ENCODE results near the gene AMZ2. TPM values are rescaled to one million over a fixed set of nuclear protein-coding genes. Genes with fewer than 3 reads are reported as not detected.
A peak's percentile ranks its signal among the peaks of the same experiment; 100 is the strongest.
"Not testable (repeated sequence)": the region's sequence is repeated elsewhere in the genome, so short reads cannot be mapped to it uniquely, and the experiment has no call there.

The AMZ2 gene
- total RNA-seq, 1 donor = 80.3 TPM

DNA sequence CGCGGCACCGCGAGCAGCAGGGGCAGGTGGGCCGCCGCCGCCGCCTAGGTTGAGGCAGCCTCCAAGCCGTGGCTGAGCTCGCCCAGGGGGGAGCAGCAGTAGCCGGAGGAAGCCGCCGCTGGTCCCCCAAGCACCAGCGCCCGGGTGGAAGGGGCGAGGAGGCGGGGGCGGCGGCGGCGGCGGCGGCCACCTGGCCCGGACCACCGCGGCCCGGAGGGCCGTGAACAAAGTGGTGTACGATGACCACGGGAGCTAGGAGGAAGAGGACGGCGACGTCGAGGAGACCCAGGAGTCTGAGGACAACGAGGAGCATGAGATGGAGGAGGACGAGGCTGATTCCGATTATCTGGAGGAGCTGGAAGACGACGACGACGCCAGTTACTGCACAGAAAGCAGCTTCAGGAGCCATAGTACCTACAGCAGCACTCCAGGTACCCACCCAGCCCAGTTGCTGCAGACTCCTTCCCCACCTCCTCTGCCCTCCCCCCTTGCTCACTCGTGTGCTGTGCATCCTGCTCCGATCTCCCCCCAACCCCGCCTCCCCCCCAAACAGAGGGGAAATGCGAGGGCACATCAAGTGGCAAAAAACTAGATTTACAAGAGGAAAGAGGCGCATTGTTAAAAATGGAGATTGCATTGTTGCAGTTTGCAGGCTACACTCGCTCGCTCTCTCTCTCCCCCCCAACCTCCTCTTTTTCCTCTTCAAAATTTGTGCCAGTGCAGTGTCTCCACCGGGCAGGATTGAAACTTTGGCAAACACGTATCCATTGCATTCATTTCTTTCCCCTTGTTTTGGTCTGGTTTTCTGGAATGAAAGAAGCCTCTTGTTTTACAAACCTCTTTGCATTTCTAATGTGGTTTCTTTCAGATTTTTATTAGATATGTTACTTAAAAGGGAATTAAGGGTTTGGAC is 41.8 kb upstream of the AMZ2 start:
- peak overlapping the region; percentile 82 for H3K4me3 ChIP-seq (ENCODE audit: insufficient read depth, low read length)
- no peak overlapping the region for H3K27ac ChIP-seq (ENCODE audit: low read depth, low read length)
- peaks cover 8% of the 10 kb centered on the region for H3K79me2 ChIP-seq (ENCODE audit: insufficient read depth, low read length)
- H3K4me2 ChIP-seq (ENCODE audit: insufficient read depth, low read length) = peak overlapping the region; percentile 86
- H4K20me1 ChIP-seq (ENCODE audit: insufficient read depth, low read length) = no peaks in the 10 kb centered on the region
- peaks cover 8% of the 10 kb centered on the region for H3K4me1 ChIP-seq (ENCODE audit: insufficient read depth, low read length)
- no peaks in the 10 kb centered on the region for H3K9me3 ChIP-seq (ENCODE audit: low read depth, low read length)
- DNase-seq (ENCODE audit: insufficient read length, low spot score, missing footprints) = peak; percentile 91
- TF ChIP-seq, protein P1, sequence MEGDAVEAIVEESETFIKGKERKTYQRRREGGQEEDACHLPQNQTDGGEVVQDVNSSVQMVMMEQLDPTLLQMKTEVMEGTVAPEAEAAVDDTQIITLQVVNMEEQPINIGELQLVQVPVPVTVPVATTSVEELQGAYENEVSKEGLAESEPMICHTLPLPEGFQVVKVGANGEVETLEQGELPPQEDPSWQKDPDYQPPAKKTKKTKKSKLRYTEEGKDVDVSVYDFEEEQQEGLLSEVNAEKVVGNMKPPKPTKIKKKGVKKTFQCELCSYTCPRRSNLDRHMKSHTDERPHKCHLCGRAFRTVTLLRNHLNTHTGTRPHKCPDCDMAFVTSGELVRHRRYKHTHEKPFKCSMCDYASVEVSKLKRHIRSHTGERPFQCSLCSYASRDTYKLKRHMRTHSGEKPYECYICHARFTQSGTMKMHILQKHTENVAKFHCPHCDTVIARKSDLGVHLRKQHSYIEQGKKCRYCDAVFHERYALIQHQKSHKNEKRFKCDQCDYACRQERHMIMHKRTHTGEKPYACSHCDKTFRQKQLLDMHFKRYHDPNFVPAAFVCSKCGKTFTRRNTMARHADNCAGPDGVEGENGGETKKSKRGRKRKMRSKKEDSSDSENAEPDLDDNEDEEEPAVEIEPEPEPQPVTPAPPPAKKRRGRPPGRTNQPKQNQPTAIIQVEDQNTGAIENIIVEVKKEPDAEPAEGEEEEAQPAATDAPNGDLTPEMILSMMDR (IDR thresholded peaks at IDR 0.05; ENCODE audit: extremely low read depth, low read depth, low read length) = no peak
- H3K27me3 ChIP-seq (ENCODE audit: insufficient read depth, low read length) = no peaks in the 10 kb centered on the region
- peak overlapping the region; percentile 94 for H2AFZ ChIP-seq (ENCODE audit: low read length)
- H3K36me3 ChIP-seq (ENCODE audit: insufficient read depth, low read length) = no peaks in the 10 kb centered on the region

- Histone ChIP-seq H3K4me3 (ENCODE audit: insufficient read depth, low read length) (no peak overlapping the region), H2AFZ (ENCODE audit: low read length) (no peak overlapping the region), H4K20me1 (ENCODE audit: insufficient read depth, low read length) (no peaks in the 10 kb centered on the region), H3K79me2 (ENCODE audit: insufficient read depth, low read length) (peaks cover 8% of the 10 kb centered on the region), H3K9me3 (ENCODE audit: low read depth, low read length) (no peaks in the 10 kb centered on the region), H3K4me2 (ENCODE audit: insufficient read depth, low read length) (no peak overlapping the region), H3K36me3 (ENCODE audit: insufficient read depth, low read length) (no peaks in the 10 kb centered on the region), H3K27me3 (ENCODE audit: insufficient read depth, low read length) (no peaks in the 10 kb centered on the region), H3K4me1 (ENCODE audit: insufficient read depth, low read length) (peaks cover 8% of the 10 kb centered on the region), H3K27ac (ENCODE audit: low read depth, low read length) (no peak overlapping the region)
- TF ChIP-seq, protein P1 (IDR thresholded peaks at IDR 0.05; ENCODE audit: extremely low read depth, low read depth, low read length) = no peak
- DNase-seq (ENCODE audit: insufficient read length, low spot score, missing footprints) = no peak
Observed at GRCh38 chr17:68207651-68208253, 40.1 kb upstream of the AMZ2 start.

DNA sequence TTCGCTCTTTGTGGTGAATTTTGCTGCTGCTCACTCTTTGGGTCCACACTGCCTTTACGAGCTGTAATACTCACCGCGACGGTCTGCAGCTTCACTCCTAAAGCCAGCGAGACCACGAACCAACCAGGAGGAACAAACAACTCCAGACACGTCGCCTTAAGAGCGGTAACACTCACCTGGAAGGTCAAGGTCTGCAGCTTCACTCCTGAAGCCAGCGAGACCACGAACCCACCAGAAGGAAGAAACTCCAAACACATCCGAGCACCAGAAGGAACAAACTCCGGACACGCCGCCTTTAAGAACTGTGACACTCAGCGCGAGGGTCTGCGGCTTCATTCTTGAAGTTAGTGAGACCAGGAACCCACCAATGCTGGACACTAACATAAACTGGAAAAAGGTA is 39.2 kb upstream of the AMZ2 start:
- H3K9me3 ChIP-seq (ENCODE audit: low read depth, low read length) = not testable (repeated sequence)

GRCh38 chr17:68209191-68209900 is 38.5 kb upstream of the AMZ2 start:
- not testable (repeated sequence) for H3K36me3 ChIP-seq (ENCODE audit: insufficient read depth, low read length); H2AFZ ChIP-seq (ENCODE audit: low read length); H3K4me1 ChIP-seq (ENCODE audit: insufficient read depth, low read length); H3K27ac ChIP-seq (ENCODE audit: low read depth, low read length); H3K79me2 ChIP-seq (ENCODE audit: insufficient read depth, low read length); DNase-seq (ENCODE audit: insufficient read length, low spot score, missing footprints); H3K9me3 ChIP-seq (ENCODE audit: low read depth, low read length); H3K27me3 ChIP-seq (ENCODE audit: insufficient read depth, low read length); H3K4me3 ChIP-seq (ENCODE audit: insufficient read depth, low read length); H4K20me1 ChIP-seq (ENCODE audit: insufficient read depth, low read length); H3K4me2 ChIP-seq (ENCODE audit: insufficient read depth, low read length)

More for the DNA sequence above, 39.2 kb upstream of the AMZ2 start:
- H3K79me2 ChIP-seq (ENCODE audit: insufficient read depth, low read length); H2AFZ ChIP-seq (ENCODE audit: low read length); H3K4me3 ChIP-seq (ENCODE audit: insufficient read depth, low read length); H3K27ac ChIP-seq (ENCODE audit: low read depth, low read length); DNase-seq (ENCODE audit: insufficient read length, low spot score, missing footprints); H3K27me3 ChIP-seq (ENCODE audit: insufficient read depth, low read length); H3K4me2 ChIP-seq (ENCODE audit: insufficient read depth, low read length); H3K4me1 ChIP-seq (ENCODE audit: insufficient read depth, low read length); H3K36me3 ChIP-seq (ENCODE audit: insufficient read depth, low read length); H4K20me1 ChIP-seq (ENCODE audit: insufficient read depth, low read length): not testable (repeated sequence)

All from osteoblast (primary cell).